Transverse colon (tissue), 4 donors: Measurements from ENCODE around the gene C5orf63. TPM values are rescaled to one million over a fixed set of nuclear protein-coding genes. Genes with fewer than 3 reads are reported as not detected.
"Not testable (repeated sequence)": the region's sequence is repeated elsewhere in the genome, so short reads cannot be mapped to it uniquely, and the experiment has no call there.

Experiments used
- DNase-seq: peaks from one replicate; pipeline ENCODE4 v3.0.0-alpha.2; 2019
- H3K27ac ChIP-seq, 4 donors: fragments of 200-600 bp; sonication (generic); 2 replicates each; pipeline ENCODE4 v1.5.1; 2016 to 2018; ENCODE audit warnings: inconsistent platforms in 4 of 4
- H3K27me3 ChIP-seq: fragments of 200-600 bp; sonication (generic); 2 replicates; pipeline ENCODE4 v1.5.1; 2017; ENCODE audit warnings: inconsistent platforms
- H3K36me3 ChIP-seq, 4 donors: fragments of 200-600 bp; sonication (generic); 2 replicates each; pipeline ENCODE4 v1.5.1; 2017 to 2019; ENCODE audit warnings: inconsistent platforms in 4 of 4
- H3K4me1 ChIP-seq, 4 donors: fragments of 200-600 bp; sonication (generic); 2 replicates each; pipeline ENCODE4 v1.5.1; 2017 to 2020; ENCODE audit warnings: inconsistent platforms in 4 of 4
- H3K4me3 ChIP-seq, 4 donors: fragments of 200-600 bp; sonication (generic); 1 replicate in 1 of 4; 2 replicates in 3 of 4; pipeline versions ENCODE4 v1.5.1 to v1.6.1; 2017 to 2019; ENCODE audit warnings: inconsistent platforms in 4 of 4
- H3K9me3 ChIP-seq, 2 donors: fragments of 200-600 bp; sonication (generic); 2 replicates each; pipeline ENCODE4 v1.5.1; 2017 to 2019; ENCODE audit warnings: inconsistent platforms in 2 of 2
- EP300 ChIP-seq: sonication (generic); formaldehyde crosslinking; IDR thresholded peaks from one replicate; pipeline ENCODE4 v1.6.1; 2017; ENCODE audit warnings: antibody characterized with exemption, low read depth
- POLR2A ChIP-seq: fragments of 450-650 bp; IDR thresholded peaks from one replicate; pipeline ENCODE4 v1.6.1; 2016; ENCODE audit warnings: antibody characterized with exemption, mild to moderate bottlenecking, moderate library complexity
- POLR2AphosphoS5 ChIP-seq, 3 donors: sonication (generic); formaldehyde crosslinking; IDR thresholded peaks; one replicate each; pipeline ENCODE4 v1.6.1; 2016; ENCODE audit warnings: antibody characterized with exemption in 3 of 3
- WGBS, 2 donors: methylation state at CpG; one replicate each; pipeline ENCODE4 v1.1.5; 2018; ENCODE audit warnings: low coverage in 1 of 2; 5-methylcytosine and 5-hydroxymethylcytosine counted together
- in situ Hi-C, 4 donors: fragments of 200-750 bp; cut with MboI; loops; one replicate each; pipeline versions ENCODE4 v1.15.0 to v1.15.1; 2017; ENCODE audit warnings: low sequenced_read_pairs in 3 of 4, low pct_ligation_motif_present in 1 of 4, low pct_unique_long_range_greater_than_20kb in 1 of 4
- intact Hi-C: fragments of 100-400 bp; cut with DNase I; formaldehyde crosslinking; loops from one replicate; pipeline ENCODE4 v1.15.1; 2023; ENCODE audit warnings: low total_unique reads
- total RNA-seq, 4 donors: library from RNA; depleted of rRNA; stranded (reverse); fragments of >200 nt; gene quantifications; one replicate each; pipeline ENCODE4 v1.1.0, GENCODE V29; 2016
- TF ChIP-seq, protein P1 (sequence below), 5 experiments: fragments of 200-600 bp in 3 of 5; fragments of 450-650 bp in 2 of 5; sonication (generic) in 3 of 5; IDR thresholded peaks; 1 replicate in 2 of 5; 2 replicates in 3 of 5; pipeline ENCODE4 v1.5.1; 2016 to 2017; ENCODE audit warnings: antibody characterized with exemption in 5 of 5, inconsistent platforms in 3 of 5, mild to moderate bottlenecking in 2 of 5, moderate library complexity in 1 of 5

The C5orf63 gene
- total RNA-seq, 4 donors from 2014 or later: 2.4 to 33.7 (median 12.2) TPM

GRCh38 chr5:127024821-127025220 lies 48.5 kb downstream of the C5orf63 start:
- no peak overlapping the region for H3K4me3 ChIP-seq
- H3K9me3 ChIP-seq: no peaks in the 10 kb centered on the region
- no peaks in the 10 kb centered on the region for H3K27me3 ChIP-seq
- WGBS, 2 donors: 75 to 82% methylated on average over 2 to 4 of the region's 4 CpGs
- H3K27ac ChIP-seq: no peak overlapping the region
- intact Hi-C loops (loop anchor here (10.0 kb wide), 1 partner anchor 170 kb away; no protein-coding TSS in a partner anchor), in situ Hi-C loops (loop anchor here in 1 of 4 donors (25.0 kb wide), 1 partner anchor 163 kb away; no protein-coding TSS in a partner anchor)
- H3K4me1 ChIP-seq: peaks cover 0 to 30% (median 2%) of the 10 kb centered on the region in 4 donors
- H3K36me3 ChIP-seq: no peaks in the 10 kb centered on the region
- TF ChIP-seq POLR2AphosphoS5 (IDR thresholded peaks at IDR 0.05) (no peak), POLR2A (no peak), EP300 (no peak)
- TF ChIP-seq, protein P1, sequence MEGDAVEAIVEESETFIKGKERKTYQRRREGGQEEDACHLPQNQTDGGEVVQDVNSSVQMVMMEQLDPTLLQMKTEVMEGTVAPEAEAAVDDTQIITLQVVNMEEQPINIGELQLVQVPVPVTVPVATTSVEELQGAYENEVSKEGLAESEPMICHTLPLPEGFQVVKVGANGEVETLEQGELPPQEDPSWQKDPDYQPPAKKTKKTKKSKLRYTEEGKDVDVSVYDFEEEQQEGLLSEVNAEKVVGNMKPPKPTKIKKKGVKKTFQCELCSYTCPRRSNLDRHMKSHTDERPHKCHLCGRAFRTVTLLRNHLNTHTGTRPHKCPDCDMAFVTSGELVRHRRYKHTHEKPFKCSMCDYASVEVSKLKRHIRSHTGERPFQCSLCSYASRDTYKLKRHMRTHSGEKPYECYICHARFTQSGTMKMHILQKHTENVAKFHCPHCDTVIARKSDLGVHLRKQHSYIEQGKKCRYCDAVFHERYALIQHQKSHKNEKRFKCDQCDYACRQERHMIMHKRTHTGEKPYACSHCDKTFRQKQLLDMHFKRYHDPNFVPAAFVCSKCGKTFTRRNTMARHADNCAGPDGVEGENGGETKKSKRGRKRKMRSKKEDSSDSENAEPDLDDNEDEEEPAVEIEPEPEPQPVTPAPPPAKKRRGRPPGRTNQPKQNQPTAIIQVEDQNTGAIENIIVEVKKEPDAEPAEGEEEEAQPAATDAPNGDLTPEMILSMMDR (IDR thresholded peaks at IDR 0.05): no peak
- no peak for DNase-seq

- H3K27me3 ChIP-seq, H3K9me3 ChIP-seq, H3K27ac ChIP-seq, H3K4me3 ChIP-seq, DNase-seq, H3K36me3 ChIP-seq, in situ Hi-C loops: not testable (repeated sequence)
- WGBS, 2 donors: 95% methylated on average over 7 of the region's 7 CpGs
- intact Hi-C loops: loop anchor here (10.0 kb wide), 1 partner anchor 169 kb away; no protein-coding TSS in a partner anchor
- peaks cover 0 to 22% (median 1%) of the 10 kb centered on the region in 4 donors for H3K4me1 ChIP-seq
Observed at GRCh38 chr5:127023552-127024191, 49.6 kb downstream of the C5orf63 start.

GRCh38 chr5:127022846-127023245 lies 50.5 kb downstream of the C5orf63 start:
- H3K4me3 ChIP-seq: no peak overlapping the region
- H3K27me3 ChIP-seq: no peaks in the 10 kb centered on the region
- no peaks in the 10 kb centered on the region for H3K36me3 ChIP-seq
- intact Hi-C loops: loop anchor here (10.0 kb wide), 1 partner anchor 168 kb away; no protein-coding TSS in a partner anchor
- TF ChIP-seq POLR2A: no peak
- TF ChIP-seq, protein P1 (IDR thresholded peaks at IDR 0.05): no peak
- no peak for TF ChIP-seq POLR2AphosphoS5 (IDR thresholded peaks at IDR 0.05)
- no peak for TF ChIP-seq EP300
- in situ Hi-C loops: no loop called here
- DNase-seq: no peak
- H3K27ac ChIP-seq: no peak overlapping the region
- H3K4me1 ChIP-seq: peaks cover 0 to 14% (median 0%) of the 10 kb centered on the region in 4 donors
- WGBS, 2 donors: 82% methylated on average over 2 to 3 of the region's 3 CpGs
- no peaks in the 10 kb centered on the region for H3K9me3 ChIP-seq

DNA sequence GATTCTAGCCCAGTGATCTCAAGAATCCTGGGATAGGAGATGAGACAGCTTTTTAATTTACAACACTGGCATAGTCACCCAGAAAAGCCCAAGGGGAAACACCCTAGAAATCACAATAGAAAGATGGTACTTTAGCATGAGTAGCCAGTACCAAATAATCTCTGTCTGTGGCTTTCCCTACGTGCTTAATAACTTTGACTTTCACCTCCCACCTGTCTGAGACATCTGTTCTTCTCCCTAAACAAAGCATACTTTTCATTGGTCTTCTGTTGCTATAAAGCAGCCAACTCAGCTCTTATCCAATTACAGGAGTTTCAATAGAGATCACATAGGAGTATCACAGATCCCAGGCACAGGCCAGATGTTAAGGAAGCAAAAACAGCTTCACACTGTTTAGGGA lies 53.4 kb downstream of the C5orf63 start:
- 38 to 50% methylated on average over 1 of the region's 1 CpG for WGBS, 2 donors
- Histone ChIP-seq H3K4me3 (no peak overlapping the region), H3K9me3 (no peaks in the 10 kb centered on the region), H3K27me3 (no peaks in the 10 kb centered on the region), H3K27ac (no peak overlapping the region), H3K4me1 (peaks cover 0 to 7% (median 0%) of the 10 kb centered on the region in 4 donors), H3K36me3 (no peaks in the 10 kb centered on the region)
- TF ChIP-seq EP300 (no peak), POLR2A (no peak), POLR2AphosphoS5 (IDR thresholded peaks at IDR 0.05) (no peak)
- TF ChIP-seq, protein P1 (IDR thresholded peaks at IDR 0.05): no peak
- intact Hi-C loops: loop anchor here (10.0 kb wide), 1 partner anchor 165 kb away; no protein-coding TSS in a partner anchor
- in situ Hi-C loops: no loop called here
- DNase-seq: no peak

- H3K36me3 ChIP-seq, H3K9me3 ChIP-seq, intact Hi-C loops, H3K4me3 ChIP-seq, H3K27ac ChIP-seq, H3K27me3 ChIP-seq, DNase-seq, in situ Hi-C loops: not testable (repeated sequence)
- WGBS, 2 donors: 96% methylated on average over 4 of the region's 4 CpGs
- H3K4me1 ChIP-seq: peaks cover 8 to 34% (median 11%) of the 10 kb centered on the region in 4 donors
Observed at GRCh38 chr5:127016722-127017121, 56.6 kb downstream of the C5orf63 start.
